HG03354 (cell line): ENCODE measurements around the gene EPHB6.

Experiments used
- ATAC-seq: cut with Tn5 transposase; IDR thresholded peaks from one replicate; pipeline ENCODE4 v1.9.1; 2021; ENCODE audit warnings: mild to moderate bottlenecking; ENCODE audit not compliant: unreplicated experiment, poor library complexity, severe bottlenecking

The EPHB6 gene

GRCh38 chr7:142913566-142913965, 58.7 kb downstream of the EPHB6 start:
- no peak for ATAC-seq

DNA sequence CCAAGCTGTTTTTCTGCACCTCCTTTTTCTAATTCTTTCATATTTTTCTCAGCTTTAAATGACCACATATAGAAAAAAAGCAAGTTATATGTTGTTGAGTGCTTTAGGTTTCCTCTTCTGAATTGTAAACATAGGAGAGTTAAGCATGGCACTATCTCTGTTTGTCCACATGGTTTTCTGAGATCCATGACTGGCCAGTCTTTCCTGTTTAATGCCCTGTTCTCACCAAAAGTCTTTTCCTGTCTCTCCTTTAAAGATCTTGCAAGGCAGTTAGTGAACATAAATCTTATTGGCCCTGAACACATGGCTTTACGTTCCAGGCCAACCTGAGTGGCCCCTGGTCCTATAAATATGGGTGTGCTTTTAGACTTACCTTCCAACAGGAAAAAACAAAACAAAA, 59.2 kb downstream of the EPHB6 start:
- no peak for ATAC-seq

- no peak for ATAC-seq
These were observed 60.4 kb downstream of the EPHB6 start for GRCh38 chr7:142915315-142915714.

GRCh38 chr7:142916508-142916907, 61.6 kb downstream of the EPHB6 start:
- no peak for ATAC-seq

DNA sequence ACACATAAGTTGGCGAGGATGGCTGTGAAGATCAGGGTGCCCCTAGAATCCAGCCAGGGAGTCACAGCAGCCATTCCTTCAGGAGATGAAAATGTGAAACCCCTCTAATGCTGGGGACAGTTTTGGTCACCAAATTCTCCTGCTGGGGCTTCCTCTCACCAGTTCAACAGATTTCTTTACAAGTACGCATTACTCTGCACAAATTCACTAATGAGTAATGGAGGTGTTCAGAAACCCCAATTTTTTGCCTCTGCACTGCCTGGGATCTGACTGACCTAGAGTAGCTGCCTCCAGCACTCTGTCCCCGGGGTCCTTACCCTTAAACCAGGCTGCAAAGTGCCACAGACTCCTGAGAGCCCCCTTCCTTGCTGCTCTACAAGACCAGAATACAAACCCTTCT, 62.6 kb downstream of the EPHB6 start:
- ATAC-seq, result no peak

DNA sequence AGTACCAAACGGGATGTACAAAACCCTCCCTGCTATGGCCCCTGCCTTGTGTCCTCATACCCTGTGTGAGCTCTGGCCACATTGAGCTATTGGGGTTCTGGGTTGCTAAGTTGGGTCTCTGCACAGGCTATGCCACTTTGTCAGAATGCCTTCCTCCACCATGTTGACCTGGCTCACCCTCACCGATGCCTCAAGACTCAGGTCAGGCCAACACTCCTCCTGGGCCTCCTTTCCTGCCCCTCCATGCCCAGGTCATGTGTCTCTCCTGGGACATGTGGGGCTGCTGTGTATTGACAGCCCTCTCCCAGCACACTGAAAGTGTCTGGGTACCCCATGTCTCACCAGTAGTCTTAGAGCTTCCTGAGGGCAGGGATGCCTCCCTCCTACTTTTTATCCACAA, 64.0 kb downstream of the EPHB6 start:
- no peak for ATAC-seq

DNA sequence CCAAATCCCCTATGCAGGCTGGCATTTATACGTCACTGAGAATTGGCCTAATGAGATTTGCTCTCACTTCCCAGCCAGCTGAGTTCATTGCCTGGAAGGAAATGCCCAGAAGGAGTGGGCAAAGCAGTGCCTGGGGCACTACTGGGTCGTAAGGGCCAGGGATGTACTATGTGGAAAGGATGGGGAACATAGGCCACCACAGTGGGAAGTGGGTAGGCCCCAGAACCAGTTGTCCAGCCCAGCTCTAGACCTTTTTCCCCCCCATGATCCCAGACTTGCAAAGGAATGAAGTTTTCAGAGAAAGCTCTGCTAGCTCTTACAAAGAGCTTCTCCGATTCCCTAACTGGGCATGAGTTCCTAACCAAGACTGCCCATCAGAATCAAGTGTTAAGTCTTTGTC, 64.8 kb downstream of the EPHB6 start:
- no peak for ATAC-seq
